Astrocyte (in vitro differentiated cells and primary cell): Measurements from ENCODE around the gene RTN1. TPM values are rescaled to one million over a fixed set of nuclear protein-coding genes. Genes with fewer than 3 reads are reported as not detected.
A peak's percentile ranks its signal among the peaks of the same experiment; 100 is the strongest.

Source experiments
- DNase-seq: peaks from one replicate; pipeline ENCODE4 v3.0.0-alpha.2; 2010; ENCODE audit warnings: low read depth
- FAIRE-seq: peaks from 2 replicates; lab custom pipeline; 2011; peaks lifted over from hg19 to GRCh38; lab: Jason Lieb, UNC
- H2AFZ ChIP-seq: 2 replicates; pipeline ENCODE4 v1.6.0; 2012; ENCODE audit warnings: low read depth, low read length, inconsistent platforms
- H3K27ac ChIP-seq: 2 replicates; pipeline ENCODE4 v1.5.1; 2011; ENCODE audit warnings: low read depth, low read length, inconsistent platforms
- H3K27me3 ChIP-seq: 2 replicates; pipeline ENCODE4 v1.6.0; 2011; ENCODE audit warnings: low read length, inconsistent platforms; ENCODE audit not compliant: insufficient read depth
- H3K36me3 ChIP-seq: 2 replicates; pipeline ENCODE4 v1.5.1; 2011; ENCODE audit warnings: low read length, inconsistent platforms; ENCODE audit not compliant: insufficient read depth
- H3K4me1 ChIP-seq: 2 replicates; pipeline ENCODE4 v1.5.1; 2011; ENCODE audit warnings: low read length, inconsistent platforms; ENCODE audit not compliant: insufficient read depth
- H3K4me2 ChIP-seq: 2 replicates; pipeline ENCODE4 v1.6.0; 2012; ENCODE audit warnings: low read length, inconsistent platforms
- H3K4me3 ChIP-seq: 2 replicates; pipeline ENCODE4 v1.5.1; 2011; ENCODE audit warnings: low read depth, mild to moderate bottlenecking, low read length, inconsistent platforms; ENCODE audit not compliant: insufficient read depth
- H3K79me2 ChIP-seq: 2 replicates; pipeline ENCODE4 v1.6.0; 2012; ENCODE audit warnings: mild to moderate bottlenecking, low read length, inconsistent platforms; ENCODE audit not compliant: insufficient read depth
- H3K9ac ChIP-seq: 2 replicates; pipeline ENCODE4 v1.6.0; 2012; ENCODE audit warnings: mild to moderate bottlenecking, low read length, inconsistent platforms
- H3K9me3 ChIP-seq: 2 replicates; pipeline ENCODE4 v1.5.1; 2012; ENCODE audit warnings: low read depth, mild to moderate bottlenecking, low read length, inconsistent platforms; ENCODE audit not compliant: insufficient read depth
- H4K20me1 ChIP-seq: 2 replicates; pipeline ENCODE4 v1.6.0; 2012; ENCODE audit warnings: low read length, inconsistent platforms; ENCODE audit not compliant: insufficient read depth
- H3K27ac Mint-ChIP-seq: one replicate; pipeline ENCODE4 v1.8.0; 2021; ENCODE audit warnings: mild to moderate bottlenecking, mixed read lengths; ENCODE audit not compliant: unreplicated experiment
- H3K27me3 Mint-ChIP-seq: one replicate; pipeline ENCODE4 v1.8.0; 2021; ENCODE audit warnings: low read depth, mixed read lengths; ENCODE audit not compliant: unreplicated experiment
- H3K36me3 Mint-ChIP-seq: one replicate; pipeline ENCODE4 v1.8.0; 2021; ENCODE audit warnings: low read depth, mixed read lengths; ENCODE audit not compliant: unreplicated experiment
- H3K4me1 Mint-ChIP-seq: one replicate; pipeline ENCODE4 v1.8.0; 2021; ENCODE audit warnings: low read depth, mixed read lengths; ENCODE audit not compliant: unreplicated experiment
- H3K4me3 Mint-ChIP-seq: one replicate; pipeline ENCODE4 v1.8.0; 2021; ENCODE audit warnings: mild to moderate bottlenecking, moderate library complexity, mixed read lengths; ENCODE audit not compliant: unreplicated experiment
- H3K9me3 Mint-ChIP-seq: one replicate; pipeline ENCODE4 v1.8.0; 2021; ENCODE audit warnings: mild to moderate bottlenecking, mixed read lengths; ENCODE audit not compliant: unreplicated experiment
- CTCF ChIP-seq: IDR thresholded peaks from 2 replicates; pipeline ENCODE4 v1.5.1; 2011; ENCODE audit warnings: low read depth, mild to moderate bottlenecking, inconsistent platforms, low read length, moderate library complexity; ENCODE audit not compliant: insufficient read depth
- EZH2 ChIP-seq: IDR thresholded peaks from 2 replicates; pipeline ENCODE4 v1.6.1; 2012; ENCODE audit warnings: mild to moderate bottlenecking, low read length, inconsistent platforms; ENCODE audit not compliant: insufficient read depth
- total RNA-seq: library from RNA; stranded (reverse); gene quantifications from 2 replicates; pipeline ENCODE4 v1.2.1, GENCODE V29; 2021

Gene RTN1
- total RNA-seq, 1 donor from 2014 or later: 1.2 TPM

GRCh38 chr14:59583755-59584154 lies 286.8 kb downstream of the RTN1 start:
- peak; percentile 60 for FAIRE-seq
- no peak overlapping the region for H3K9ac ChIP-seq
- TF ChIP-seq CTCF (peak; percentile 10), EZH2 (no peak)

GRCh38 chr14:59582845-59583509 lies 287.6 kb downstream of the RTN1 start:
- DNase-seq: no peak
- no peak for FAIRE-seq
- TF ChIP-seq EZH2: no peak
- no peak for TF ChIP-seq CTCF
- H3K27me3 ChIP-seq: no peaks in the 10 kb centered on the region
- Mint-ChIP-seq H3K27ac (no peak overlapping the region), H3K4me3 (no peak overlapping the region), H3K36me3 (no peaks in the 10 kb centered on the region), H3K9me3 (no peaks in the 10 kb centered on the region), H3K27me3 (no peaks in the 10 kb centered on the region), H3K4me1 (peaks cover 2% of the 10 kb centered on the region)
- H3K4me3 ChIP-seq: no peak overlapping the region
- H2AFZ ChIP-seq: no peak overlapping the region
- H3K9me3 ChIP-seq: no peaks in the 10 kb centered on the region
- no peak overlapping the region for H3K4me2 ChIP-seq
- H4K20me1 ChIP-seq: no peaks in the 10 kb centered on the region
- no peaks in the 10 kb centered on the region for H3K79me2 ChIP-seq
- H3K36me3 ChIP-seq: no peaks in the 10 kb centered on the region
- no peak overlapping the region for H3K27ac ChIP-seq
- peaks cover 19% of the 10 kb centered on the region for H3K4me1 ChIP-seq
- H3K9ac ChIP-seq: no peak overlapping the region

More at GRCh38 chr14:59583755-59584154, 286.8 kb downstream of the RTN1 start:
- H3K9me3 Mint-ChIP-seq: no peaks in the 10 kb centered on the region
- no peaks in the 10 kb centered on the region for H3K27me3 Mint-ChIP-seq
- Histone ChIP-seq H2AFZ (peak overlapping the region; percentile 39), H3K27me3 (no peaks in the 10 kb centered on the region), H3K4me2 (no peak overlapping the region), H4K20me1 (no peaks in the 10 kb centered on the region), H3K9me3 (no peaks in the 10 kb centered on the region), H3K36me3 (no peaks in the 10 kb centered on the region), H3K4me1 (peaks cover 19% of the 10 kb centered on the region), H3K27ac (no peak overlapping the region), H3K79me2 (no peaks in the 10 kb centered on the region), H3K4me3 (no peak overlapping the region)
- H3K4me1 Mint-ChIP-seq: peaks cover 2% of the 10 kb centered on the region
- peak; percentile 44 for DNase-seq
- H3K4me3 Mint-ChIP-seq: no peak overlapping the region
- no peak overlapping the region for H3K27ac Mint-ChIP-seq
- no peaks in the 10 kb centered on the region for H3K36me3 Mint-ChIP-seq

DNA sequence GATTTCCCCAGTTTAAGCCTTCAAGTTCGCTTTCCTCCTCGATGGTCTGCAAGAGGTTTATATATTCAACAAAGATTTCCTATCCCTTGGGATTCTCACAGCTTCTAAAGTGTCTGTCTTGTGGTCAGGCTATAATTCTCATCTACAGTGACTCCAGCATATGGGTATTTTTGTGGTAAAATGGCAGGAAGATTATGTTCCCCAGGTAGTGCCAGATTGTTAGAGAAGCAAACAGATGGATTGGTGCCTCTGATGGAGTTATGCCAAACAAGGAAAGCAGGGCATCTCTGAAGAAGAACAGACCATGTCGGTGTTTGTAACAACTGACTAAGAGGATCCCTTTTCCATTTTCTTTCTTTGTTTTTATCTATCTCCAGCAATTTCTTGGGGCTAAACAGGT lies 288.4 kb downstream of the RTN1 start:
- Histone ChIP-seq H3K4me1 (peaks cover 19% of the 10 kb centered on the region), H4K20me1 (no peaks in the 10 kb centered on the region), H3K27ac (no peak overlapping the region), H3K9me3 (no peaks in the 10 kb centered on the region), H3K27me3 (no peaks in the 10 kb centered on the region), H3K4me2 (no peak overlapping the region), H3K4me3 (no peak overlapping the region), H3K79me2 (no peaks in the 10 kb centered on the region), H2AFZ (no peak overlapping the region), H3K9ac (no peak overlapping the region), H3K36me3 (no peaks in the 10 kb centered on the region)
- DNase-seq (no peak), FAIRE-seq (no peak)
- Mint-ChIP-seq H3K27ac (no peak overlapping the region), H3K4me3 (no peak overlapping the region), H3K36me3 (no peaks in the 10 kb centered on the region), H3K4me1 (peaks cover 2% of the 10 kb centered on the region), H3K9me3 (no peaks in the 10 kb centered on the region), H3K27me3 (no peaks in the 10 kb centered on the region)
- TF ChIP-seq EZH2: no peak
- no peak for TF ChIP-seq CTCF
